Skeletal muscle tissue (tissue), 2 donors: ENCODE results near the gene MBD5. TPM values are rescaled to one million over a fixed set of nuclear protein-coding genes. Genes with fewer than 3 reads are reported as not detected.

Experiments
- small RNA-seq: library from RNA; depleted of rRNA; stranded (forward); fragments of <200 nt; gene quantifications from one replicate; pipeline ENCODE3, GENCODE V24; 2014
- total RNA-seq: library from RNA; depleted of rRNA; stranded (reverse); fragments of >200 nt; gene quantifications from one replicate; pipeline ENCODE4 v1.2.3, GENCODE V29; 2014

The MBD5 gene
- total RNA-seq, 1 donor from 2014 or later = 30.8 TPM

Small RNAs within 50 kb of the gene (small RNA-seq; reads per million reads assigned to genes)
- gene RF00554 = not detected

Other genes with a start within 250 kb of the MBD5 start
- 63.2 TPM for gene ACVR2A, start 176.1 kb upstream of the MBD5 start, total RNA-seq
- gene ORC4, start 354 bp upstream of the MBD5 start, total RNA-seq = 32.4 TPM